Left lung (tissue), 10 donors: ENCODE measurements around the gene RAMAC. TPM values are rescaled to one million over a fixed set of nuclear protein-coding genes. Genes with fewer than 3 reads are reported as not detected.
A peak's percentile ranks its signal among the peaks of the same experiment; 100 is the strongest.

Source experiments
- ATAC-seq: fragments of 200-7000 bp; cut with Tn5 transposase; one replicate; pipeline ENCODE4 v1.9.1; 2020; ENCODE audit warnings: moderate library complexity
- DNase-seq, 4 donors: peaks; one replicate each; pipeline ENCODE4 v3.0.0-alpha.2; 2013 to 2020
- H3K27ac ChIP-seq, 2 donors: fragments of 200-600 bp; sonication (generic) in 1 of 2; one replicate each; pipeline versions ENCODE4 v1.5.0 to v1.8.0; 2020 to 2021
- H3K27me3 ChIP-seq, 2 donors: fragments of 200-600 bp; sonication (generic) in 1 of 2; one replicate each; pipeline versions ENCODE4 v1.5.0 to v1.8.0; 2020 to 2021
- H3K36me3 ChIP-seq, 2 donors: fragments of 200-600 bp; sonication (generic) in 1 of 2; one replicate each; pipeline versions ENCODE4 v1.5.0 to v1.8.0; 2020 to 2021
- H3K4me1 ChIP-seq, 2 donors: fragments of 200-600 bp; one replicate each; pipeline ENCODE4 v1.8.0; 2021
- H3K4me3 ChIP-seq, 2 donors: fragments of 200-600 bp; sonication (generic) in 1 of 2; one replicate each; pipeline versions ENCODE4 v1.5.0 to v1.8.0; 2020 to 2021; ENCODE audit warnings: mild to moderate bottlenecking in 1 of 2
- H3K9me3 ChIP-seq, 2 donors: fragments of 200-600 bp; sonication (generic) in 1 of 2; one replicate each; pipeline versions ENCODE4 v1.5.0 to v1.8.0; 2020 to 2021
- intact Hi-C, 2 donors: fragments of 100-400 bp; cut with DNase I; formaldehyde crosslinking; loops; one replicate each; pipeline versions ENCODE4 v1.11.2 to v1.14.2; 2022
- polyA plus RNA-seq, 6 donors: library from polyadenylated mRNA; unstranded; fragments of 120-200 nt; gene quantifications; one replicate each; pipeline ENCODE4 v1.2.1, GENCODE V29; 2013; ENCODE audit not compliant: insufficient read length in 6 of 6
- total RNA-seq, 2 donors: library from RNA; stranded (reverse); fragmentation: NEBNext Ultra II Directional; extraction: Animal tissue kit (Norgen Biotek cat#: 25700); gene quantifications; one replicate each; pipeline ENCODE4 v1.2.1, GENCODE V29; 2021
- TF ChIP-seq, protein P1 (sequence below), 2 donors: fragments of 200-600 bp; sonication (generic) in 1 of 2; IDR thresholded peaks; one replicate each; pipeline versions ENCODE4 v1.5.0 to v1.8.0; 2021; ENCODE audit warnings: antibody characterized with exemption in 2 of 2
- donor health status: DM: no; HTN: yes; CAD: no.
- donor health status: DM: no; HTN: no; CAD: no.

RAMAC gene
- total and polyA plus RNA-seq, 8 donors: 17.2 to 34.8 (median 33.0) TPM

DNA sequence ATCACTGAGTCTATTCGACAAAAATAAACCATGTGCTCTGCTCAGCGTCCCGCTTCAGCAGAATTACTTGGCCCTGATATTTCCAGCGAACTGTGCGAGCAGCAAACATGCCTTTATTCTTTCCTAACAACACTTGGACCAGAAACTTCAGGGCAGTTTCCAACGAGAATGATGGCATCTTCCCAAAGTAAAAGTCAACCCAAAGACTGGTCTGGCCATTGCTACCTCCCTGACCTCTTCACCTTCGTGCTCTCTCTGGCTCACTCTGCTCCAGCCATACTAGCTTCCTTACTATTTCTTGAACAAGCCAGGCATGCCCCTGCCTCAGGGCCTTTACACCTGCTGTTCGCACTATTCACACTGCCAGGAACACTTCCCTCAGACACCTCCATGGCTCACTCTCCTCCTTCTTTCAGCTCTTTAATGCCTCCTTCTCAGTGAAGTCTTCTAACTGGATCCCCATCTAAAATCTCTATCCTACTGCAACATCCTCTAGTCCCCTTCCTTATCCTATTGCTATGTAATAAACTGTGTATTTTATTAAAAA lies 39.8 kb upstream of the RAMAC start:
- Histone ChIP-seq H3K9me3 (no peaks in the 10 kb centered on the region), H3K36me3 (no peaks in the 10 kb centered on the region), H3K4me1 (peaks cover 0 to 1% of the 10 kb centered on the region in 2 donors), H3K4me3 (no peak overlapping the region), H3K27ac (no peak overlapping the region), H3K27me3 (peaks cover 0 to 15% of the 10 kb centered on the region in 2 donors)
- TF ChIP-seq, protein P1, sequence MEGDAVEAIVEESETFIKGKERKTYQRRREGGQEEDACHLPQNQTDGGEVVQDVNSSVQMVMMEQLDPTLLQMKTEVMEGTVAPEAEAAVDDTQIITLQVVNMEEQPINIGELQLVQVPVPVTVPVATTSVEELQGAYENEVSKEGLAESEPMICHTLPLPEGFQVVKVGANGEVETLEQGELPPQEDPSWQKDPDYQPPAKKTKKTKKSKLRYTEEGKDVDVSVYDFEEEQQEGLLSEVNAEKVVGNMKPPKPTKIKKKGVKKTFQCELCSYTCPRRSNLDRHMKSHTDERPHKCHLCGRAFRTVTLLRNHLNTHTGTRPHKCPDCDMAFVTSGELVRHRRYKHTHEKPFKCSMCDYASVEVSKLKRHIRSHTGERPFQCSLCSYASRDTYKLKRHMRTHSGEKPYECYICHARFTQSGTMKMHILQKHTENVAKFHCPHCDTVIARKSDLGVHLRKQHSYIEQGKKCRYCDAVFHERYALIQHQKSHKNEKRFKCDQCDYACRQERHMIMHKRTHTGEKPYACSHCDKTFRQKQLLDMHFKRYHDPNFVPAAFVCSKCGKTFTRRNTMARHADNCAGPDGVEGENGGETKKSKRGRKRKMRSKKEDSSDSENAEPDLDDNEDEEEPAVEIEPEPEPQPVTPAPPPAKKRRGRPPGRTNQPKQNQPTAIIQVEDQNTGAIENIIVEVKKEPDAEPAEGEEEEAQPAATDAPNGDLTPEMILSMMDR (IDR thresholded peaks at IDR 0.05): no peak
- intact Hi-C loops: no loop called here
- DNase-seq (no peak), ATAC-seq (no peak)

DNA sequence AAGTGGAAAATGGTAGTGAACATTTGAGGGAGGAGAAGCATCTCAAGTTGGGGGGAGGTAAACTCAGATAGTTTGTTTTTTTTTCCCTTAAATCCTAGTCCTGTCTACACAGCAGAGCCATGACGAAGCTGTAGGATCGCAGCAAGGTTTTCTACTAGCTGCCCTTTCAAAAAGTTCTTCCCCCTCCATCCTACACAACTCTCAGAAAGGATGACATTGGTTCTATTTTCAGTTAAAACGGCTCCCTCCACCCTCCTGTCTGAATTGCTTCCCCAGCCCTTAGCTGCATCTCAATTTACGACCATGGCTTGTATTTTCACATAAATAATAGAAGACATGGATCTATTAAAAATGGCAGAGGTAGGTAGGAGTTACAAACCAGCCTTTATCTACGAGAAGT lies 35.7 kb upstream of the RAMAC start:
- TF ChIP-seq, protein P1 (IDR thresholded peaks at IDR 0.05): no peak
- ATAC-seq (no peak), DNase-seq (no peak)
- no peak overlapping the region for H3K4me3 ChIP-seq
- H3K27me3 ChIP-seq: peaks cover 0 to 42% of the 10 kb centered on the region in 2 donors
- intact Hi-C loops: no loop called here
- H3K4me1 ChIP-seq: peaks cover 0 to 11% of the 10 kb centered on the region in 2 donors
- H3K27ac ChIP-seq: no peak overlapping the region
- no peaks in the 10 kb centered on the region for H3K9me3 ChIP-seq
- H3K36me3 ChIP-seq: no peaks in the 10 kb centered on the region

DNA sequence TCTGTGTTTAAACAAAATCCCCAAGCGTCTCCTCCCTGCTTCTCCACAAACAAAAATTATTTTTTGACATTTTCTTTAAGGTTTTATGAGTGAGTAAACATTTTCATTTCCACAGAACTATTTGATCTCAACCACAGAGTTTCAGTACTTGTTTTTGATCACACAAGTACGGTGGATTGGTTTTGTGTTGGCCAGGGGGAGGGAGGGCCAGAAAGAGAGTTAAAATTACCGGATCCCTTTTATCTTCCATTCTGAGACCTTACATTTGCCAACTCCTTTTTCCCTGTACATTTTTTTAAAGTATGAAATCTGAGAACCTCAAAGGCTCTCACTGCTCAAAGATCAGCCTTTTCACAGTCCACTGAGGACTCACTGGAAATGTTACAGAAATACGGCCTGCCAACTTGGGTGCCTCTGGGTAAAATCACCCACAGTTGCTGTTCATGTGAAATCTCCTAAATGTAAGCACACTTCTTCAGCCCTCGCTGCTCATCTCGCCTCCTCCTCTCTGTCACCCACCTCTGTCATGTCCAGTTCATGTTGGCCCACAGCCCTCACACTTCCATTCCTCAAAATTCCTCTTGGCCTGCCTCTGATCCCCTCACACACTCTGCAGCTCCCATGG lies 35.2 kb upstream of the RAMAC start:
- H3K27me3 ChIP-seq: peaks cover 0 to 42% of the 10 kb centered on the region in 2 donors
- TF ChIP-seq, protein P1 (IDR thresholded peaks at IDR 0.05): no peak
- no peaks in the 10 kb centered on the region for H3K9me3 ChIP-seq
- peaks cover 0 to 11% of the 10 kb centered on the region in 2 donors for H3K4me1 ChIP-seq
- H3K27ac ChIP-seq: no peak overlapping the region
- peak; percentile 43 for ATAC-seq
- DNase-seq: peak in 1 of 4 donors; percentile 12
- H3K36me3 ChIP-seq: no peaks in the 10 kb centered on the region
- intact Hi-C loops: no loop called here
- no peak overlapping the region for H3K4me3 ChIP-seq

DNA sequence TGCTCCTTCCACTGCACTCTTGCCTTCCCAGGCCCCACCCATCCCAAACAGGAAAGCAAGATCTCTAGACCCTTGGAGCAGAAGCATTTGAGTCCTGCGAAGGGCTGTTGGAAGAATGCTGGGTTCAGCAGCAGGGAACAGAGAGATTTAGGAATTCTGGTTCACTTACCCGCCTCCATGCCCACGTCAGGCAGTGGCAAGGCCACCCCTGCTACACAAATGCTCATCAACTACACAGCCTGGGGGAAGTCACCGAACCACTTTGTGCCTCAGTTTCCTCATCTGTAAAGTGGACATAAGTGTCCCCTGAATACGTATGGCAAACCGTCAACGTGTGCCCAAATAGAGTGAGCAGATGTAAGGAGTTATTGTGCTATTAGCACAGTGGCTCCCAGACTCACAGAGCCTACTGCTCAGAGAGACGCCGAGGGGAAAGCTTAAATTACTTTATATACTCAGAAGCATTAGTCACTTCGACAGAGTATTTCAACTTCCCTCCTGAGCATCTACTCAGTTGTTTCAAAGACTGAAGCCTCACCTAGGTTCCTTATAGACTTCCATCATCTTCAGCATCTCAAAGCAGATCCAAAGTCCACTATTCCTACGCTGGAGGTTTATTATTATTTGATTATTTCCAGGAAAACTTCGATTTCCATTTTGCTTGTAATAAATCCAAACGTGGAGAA lies 34.4 kb upstream of the RAMAC start:
- ATAC-seq (peak; percentile 54), DNase-seq (no peak)
- H3K27ac ChIP-seq: no peak overlapping the region
- no peaks in the 10 kb centered on the region for H3K36me3 ChIP-seq
- peaks cover 0 to 42% of the 10 kb centered on the region in 2 donors for H3K27me3 ChIP-seq
- intact Hi-C loops: no loop called here
- H3K4me3 ChIP-seq: peak overlapping the region; percentile 34 to 50
- no peaks in the 10 kb centered on the region for H3K9me3 ChIP-seq
- TF ChIP-seq, protein P1 (IDR thresholded peaks at IDR 0.05): no peak
- peaks cover 0 to 11% of the 10 kb centered on the region in 2 donors for H3K4me1 ChIP-seq
